ENCODE measurements around the gene KLF3. TPM values are rescaled to one million over a fixed set of nuclear protein-coding genes. Genes with fewer than 3 reads are reported as not detected.

Gene KLF3
- total RNA-seq, 2 donors from 2014 or later, result 20.6 to 29.5 TPM

- intact Hi-C loops (cut with DNase I), result loop anchor here in 1 of 2 donors (5.0 kb wide), 1 partner anchor 609 kb away; no protein-coding TSS in a partner anchor
- ATAC-seq (no peak), DNase-seq (no peak)
Observed at GRCh38 chr4:38670939-38671591, 7.1 kb downstream of the KLF3 start.

- DNase-seq (no peak), ATAC-seq (no peak)
- intact Hi-C loops (cut with DNase I), result loop anchor here in 1 of 2 donors (5.0 kb wide), 1 partner anchor 609 kb away; no protein-coding TSS in a partner anchor
Observed at GRCh38 chr4:38671592-38671940, 7.6 kb downstream of the KLF3 start.

- ATAC-seq (no peak), DNase-seq (no peak)
- intact Hi-C loops (cut with DNase I), result loop anchor here in 1 of 2 donors (5.0 kb wide), 1 partner anchor 610 kb away; no protein-coding TSS in a partner anchor
Observed at GRCh38 chr4:38672074-38672396, 8.0 kb downstream of the KLF3 start.

- ATAC-seq (peak; percentile 7 to 9), DNase-seq (no peak)
- intact Hi-C loops (cut with DNase I), result loop anchor here in 1 of 2 donors (5.0 kb wide), 1 partner anchor 610 kb away; no protein-coding TSS in a partner anchor
Observed at GRCh38 chr4:38672397-38673129, 8.6 kb downstream of the KLF3 start.

- intact Hi-C loops (cut with DNase I), result loop anchor here in 1 of 2 donors (5.0 kb wide), 1 partner anchor 611 kb away; no protein-coding TSS in a partner anchor
- DNase-seq (peak; percentile 79), ATAC-seq (peak; percentile 51 to 79)
Observed at GRCh38 chr4:38673130-38673978, 9.4 kb downstream of the KLF3 start.

- intact Hi-C loops (cut with DNase I), result loop anchor here (2.0 to 5.0 kb wide), 5 partner anchors 352 to 612 kb away; no protein-coding TSS in a partner anchor
- DNase-seq, result no peak
- ATAC-seq, result peak; percentile 3 to 17
Observed at GRCh38 chr4:38674258-38675144, 10.5 kb downstream of the KLF3 start.

- DNase-seq (peak; percentile 77), ATAC-seq (peak; percentile 40 to 41)
- intact Hi-C loops (cut with DNase I), result loop anchor here (2.0 to 5.0 kb wide), 4 partner anchors 353 to 498 kb away; no protein-coding TSS in a partner anchor
Observed at GRCh38 chr4:38675146-38676121, 11.4 kb downstream of the KLF3 start.

- intact Hi-C loops (cut with DNase I), result loop anchor here in 1 of 2 donors (5.0 kb wide), 2 partner anchors 355 to 500 kb away; no protein-coding TSS in a partner anchor
- DNase-seq (no peak), ATAC-seq (no peak)
Observed at GRCh38 chr4:38676986-38677385, 13.0 kb downstream of the KLF3 start.

- no peak for ATAC-seq
- intact Hi-C loops (cut with DNase I), result loop anchor here in 1 of 2 donors (5.0 kb wide), 2 partner anchors 355 to 500 kb away; no protein-coding TSS in a partner anchor
- DNase-seq, result no peak
Observed at GRCh38 chr4:38677441-38677840, 13.4 kb downstream of the KLF3 start.

- intact Hi-C loops (cut with DNase I), result loop anchor here in 1 of 2 donors (5.0 kb wide), 2 partner anchors 356 to 501 kb away; no protein-coding TSS in a partner anchor
- ATAC-seq, result peak; percentile 7 to 50
- no peak for DNase-seq
Observed at GRCh38 chr4:38678078-38678477, 14.1 kb downstream of the KLF3 start.

GRCh38 chr4:38679921-38680320 lies 15.9 kb downstream of the KLF3 start:
- DNase-seq (no peak), ATAC-seq (no peak)
- intact Hi-C loops (cut with DNase I), result loop anchor here in 1 of 2 donors (5.0 kb wide), 2 partner anchors 358 to 503 kb away; no protein-coding TSS in a partner anchor

GRCh38 chr4:38681281-38681991 lies 17.4 kb downstream of the KLF3 start:
- ATAC-seq (peak; percentile 20 to 23), DNase-seq (peak; percentile 28)
- intact Hi-C loops (cut with DNase I), result no loop called here

- ATAC-seq (no peak), DNase-seq (no peak)
- intact Hi-C loops (cut with DNase I), result no loop called here
Observed at GRCh38 chr4:38682336-38682735, 18.3 kb downstream of the KLF3 start.

GRCh38 chr4:38683276-38683675 lies 19.3 kb downstream of the KLF3 start:
- DNase-seq, result no peak
- intact Hi-C loops (cut with DNase I), result no loop called here
- ATAC-seq, result no peak

GRCh38 chr4:38684271-38684670 lies 20.3 kb downstream of the KLF3 start:
- DNase-seq (no peak), ATAC-seq (no peak)
- intact Hi-C loops (cut with DNase I), result no loop called here

Data from left cardiac atrium (tissue), 4 donors.